RWPE1 (cell line): ENCODE data around the gene ZNF423.

ENCODE experiments used
- CTCF ChIA-PET: fragments of 350-600 bp; sonication (Branson Sonifier 250); formaldehyde crosslinking; extraction: SDS; loops from one replicate; lab custom pipeline; 2021; lab: Yijun Ruan, JAX
- POLR2A ChIA-PET: fragments of 400-600 bp; formaldehyde crosslinking; extraction: SDS; loops from one replicate; lab custom pipeline; 2020; ENCODE audit warnings: antibody characterized with exemption; ENCODE audit not compliant: low non-redundant PET; lab: Yijun Ruan, JAX
- DNase-seq: peaks from one replicate; pipeline ENCODE4 v3.0.0; 2012; ENCODE audit warnings: low spot score
- H3K27ac ChIP-seq: fragments of 450-650 bp; 2 replicates; pipeline ENCODE4 v1.5.1; 2017
- TF ChIP-seq, protein P1 (sequence below): fragments of 450-650 bp; conservative IDR thresholded peaks from 2 replicates; pipeline ENCODE4 v1.5.1; 2017; ENCODE audit warnings: low read depth, mild to moderate bottlenecking

Gene ZNF423

DNA sequence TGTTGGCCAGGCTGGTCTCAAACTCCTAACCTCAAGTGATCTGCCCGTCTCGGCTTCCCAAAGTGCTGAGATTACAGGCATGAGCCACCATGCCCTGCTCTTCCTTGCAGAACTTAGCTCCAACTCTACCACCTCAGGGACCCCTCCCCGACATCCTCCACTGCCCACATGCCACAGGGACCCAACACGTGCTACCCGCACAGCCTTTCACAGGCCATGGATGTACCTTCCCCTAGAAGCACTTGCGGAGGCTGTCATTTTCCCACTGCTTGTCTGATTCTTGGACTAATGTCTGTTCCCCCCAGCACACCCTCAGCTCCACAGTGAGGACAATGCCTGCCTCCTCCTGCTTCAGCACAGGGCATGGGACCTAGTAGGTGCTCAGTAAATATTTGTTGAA lies 147.4 kb downstream of the ZNF423 start:
- no peak overlapping the region for H3K27ac ChIP-seq
- TF ChIP-seq, protein P1, sequence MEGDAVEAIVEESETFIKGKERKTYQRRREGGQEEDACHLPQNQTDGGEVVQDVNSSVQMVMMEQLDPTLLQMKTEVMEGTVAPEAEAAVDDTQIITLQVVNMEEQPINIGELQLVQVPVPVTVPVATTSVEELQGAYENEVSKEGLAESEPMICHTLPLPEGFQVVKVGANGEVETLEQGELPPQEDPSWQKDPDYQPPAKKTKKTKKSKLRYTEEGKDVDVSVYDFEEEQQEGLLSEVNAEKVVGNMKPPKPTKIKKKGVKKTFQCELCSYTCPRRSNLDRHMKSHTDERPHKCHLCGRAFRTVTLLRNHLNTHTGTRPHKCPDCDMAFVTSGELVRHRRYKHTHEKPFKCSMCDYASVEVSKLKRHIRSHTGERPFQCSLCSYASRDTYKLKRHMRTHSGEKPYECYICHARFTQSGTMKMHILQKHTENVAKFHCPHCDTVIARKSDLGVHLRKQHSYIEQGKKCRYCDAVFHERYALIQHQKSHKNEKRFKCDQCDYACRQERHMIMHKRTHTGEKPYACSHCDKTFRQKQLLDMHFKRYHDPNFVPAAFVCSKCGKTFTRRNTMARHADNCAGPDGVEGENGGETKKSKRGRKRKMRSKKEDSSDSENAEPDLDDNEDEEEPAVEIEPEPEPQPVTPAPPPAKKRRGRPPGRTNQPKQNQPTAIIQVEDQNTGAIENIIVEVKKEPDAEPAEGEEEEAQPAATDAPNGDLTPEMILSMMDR = no peak
- POLR2A ChIA-PET = no interaction called here
- no peak for DNase-seq
- CTCF ChIA-PET = no interaction called here

DNA sequence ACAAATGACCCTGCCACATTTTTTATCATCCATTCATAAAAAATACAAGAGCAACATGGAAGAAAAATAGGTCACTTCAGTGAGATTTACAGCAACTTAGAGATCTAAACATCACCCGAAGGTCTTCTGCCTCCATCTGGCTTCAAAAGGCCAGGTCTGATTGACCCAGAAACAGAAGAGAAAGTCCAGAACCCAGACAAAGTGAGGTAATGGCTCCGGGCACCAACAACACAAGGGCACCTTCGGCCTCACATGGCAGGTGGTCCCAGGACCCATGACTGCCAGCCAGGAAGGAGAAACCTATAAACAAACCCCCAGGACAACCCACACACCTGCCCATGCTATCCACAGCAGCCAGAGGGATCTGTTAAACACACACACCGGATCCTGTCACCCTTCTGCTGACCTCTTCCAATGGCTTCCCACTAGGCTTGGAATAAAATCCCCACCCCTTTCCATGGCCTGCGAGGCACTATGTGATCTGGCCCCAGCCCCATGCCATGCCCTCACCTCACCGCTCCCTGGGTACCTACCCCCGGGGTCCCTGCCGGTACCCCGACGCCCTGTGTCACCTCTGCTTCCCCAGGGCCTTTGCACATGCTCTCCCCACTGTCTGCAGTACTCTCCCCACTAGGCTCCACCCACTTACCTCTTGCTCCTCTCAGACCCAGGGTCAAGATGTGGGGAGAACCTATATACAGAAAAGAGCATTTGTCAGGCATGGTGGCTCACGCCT lies 149.1 kb downstream of the ZNF423 start:
- ChIA-PET POLR2A (no interaction called here), CTCF (no interaction called here)
- DNase-seq = no peak
- H3K27ac ChIP-seq = no peak overlapping the region
- TF ChIP-seq, protein P1 = no peak

DNA sequence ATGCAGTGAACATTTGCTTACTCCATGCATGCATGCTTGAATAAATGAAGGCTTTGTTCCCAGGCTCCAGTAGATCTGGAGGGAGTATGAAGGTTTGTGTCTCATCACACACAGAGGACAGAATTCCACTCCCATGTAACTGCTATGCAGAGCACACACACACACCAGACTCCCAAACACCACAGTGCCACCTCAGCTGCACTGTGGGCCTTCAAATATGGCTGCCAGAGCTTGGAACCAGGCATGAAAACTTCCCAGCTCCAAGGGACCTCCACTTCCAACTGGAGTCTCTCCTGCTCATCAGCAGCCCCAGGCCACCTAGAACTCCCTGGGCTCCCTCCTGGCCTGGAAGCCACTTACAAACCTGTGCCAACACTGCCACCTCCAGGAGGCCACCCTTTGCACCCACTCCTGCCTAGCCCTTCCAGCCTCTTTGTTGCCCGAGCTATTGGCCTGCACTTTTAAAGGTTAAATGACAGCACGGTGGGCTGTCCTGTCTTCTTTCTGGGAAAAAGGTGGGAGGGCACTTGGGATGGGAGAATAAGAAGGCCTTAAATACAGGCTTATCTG lies 151.2 kb downstream of the ZNF423 start:
- H3K27ac ChIP-seq = no peak overlapping the region
- TF ChIP-seq, protein P1 = no peak
- DNase-seq = no peak
- ChIA-PET POLR2A (no interaction called here), CTCF (interaction anchor here (0.6 kb wide), 1 partner anchor 571 kb away, joined by 3 read pairs; no protein-coding TSS in a partner anchor)

DNA sequence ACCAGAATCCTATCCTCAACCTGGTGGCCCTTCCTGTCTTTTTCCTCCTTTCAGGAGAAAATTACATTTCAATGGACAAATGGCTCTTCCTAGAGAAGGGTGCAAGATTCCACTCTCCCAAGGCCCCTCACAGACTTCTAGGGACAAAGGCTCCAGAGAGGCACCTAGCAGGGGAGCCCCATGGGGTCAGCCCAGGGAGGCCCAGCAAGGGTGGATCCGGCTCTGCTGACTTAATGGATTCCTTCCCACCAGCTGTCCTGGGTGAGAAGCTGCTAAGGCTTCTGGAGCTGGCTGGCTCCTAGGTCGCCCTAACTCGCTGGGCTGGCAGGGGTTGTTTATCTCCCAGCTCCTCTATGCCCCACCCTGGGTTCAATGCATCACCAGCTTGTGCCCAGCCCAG lies 152.4 kb downstream of the ZNF423 start:
- H3K27ac ChIP-seq = no peak overlapping the region
- ChIA-PET POLR2A (no interaction called here), CTCF (no interaction called here)
- TF ChIP-seq, protein P1 = no peak
- no peak for DNase-seq

DNA sequence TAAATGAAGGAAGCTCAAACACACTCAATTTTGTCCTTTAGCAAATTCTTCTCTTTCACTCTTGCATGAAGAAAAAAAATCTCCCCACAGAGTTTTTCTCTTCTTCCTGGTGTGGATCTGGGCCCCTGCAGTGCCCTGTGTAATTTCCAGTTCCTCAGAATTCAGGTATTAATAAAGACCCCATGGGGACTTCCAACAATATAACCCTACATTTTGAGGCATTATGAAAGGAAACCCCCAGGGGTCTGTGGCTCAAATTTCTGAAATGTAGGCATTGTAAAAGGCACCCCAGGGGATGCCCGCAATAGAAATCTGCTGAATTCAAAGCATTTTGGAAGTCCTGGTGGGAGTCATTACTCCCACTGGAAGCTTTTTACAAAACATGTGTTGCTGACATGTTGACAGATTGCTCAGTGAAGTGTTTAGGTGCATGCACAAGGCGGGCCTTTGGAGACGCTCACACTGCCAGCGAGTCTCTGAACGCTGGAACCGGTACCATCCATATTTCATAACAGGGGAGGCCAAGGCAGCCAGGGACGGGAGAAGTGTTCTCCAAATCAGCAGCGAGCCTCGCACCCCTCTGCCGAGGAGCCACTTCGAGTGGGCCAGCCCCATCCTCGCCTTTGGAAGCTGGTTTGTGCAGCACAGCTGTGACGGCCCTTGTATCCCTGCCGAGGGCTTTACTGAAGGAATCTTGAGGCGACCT lies 154.0 kb downstream of the ZNF423 start:
- DNase-seq = no peak
- TF ChIP-seq, protein P1 = no peak
- ChIA-PET CTCF (no interaction called here), POLR2A (no interaction called here)
- H3K27ac ChIP-seq = no peak overlapping the region

DNA sequence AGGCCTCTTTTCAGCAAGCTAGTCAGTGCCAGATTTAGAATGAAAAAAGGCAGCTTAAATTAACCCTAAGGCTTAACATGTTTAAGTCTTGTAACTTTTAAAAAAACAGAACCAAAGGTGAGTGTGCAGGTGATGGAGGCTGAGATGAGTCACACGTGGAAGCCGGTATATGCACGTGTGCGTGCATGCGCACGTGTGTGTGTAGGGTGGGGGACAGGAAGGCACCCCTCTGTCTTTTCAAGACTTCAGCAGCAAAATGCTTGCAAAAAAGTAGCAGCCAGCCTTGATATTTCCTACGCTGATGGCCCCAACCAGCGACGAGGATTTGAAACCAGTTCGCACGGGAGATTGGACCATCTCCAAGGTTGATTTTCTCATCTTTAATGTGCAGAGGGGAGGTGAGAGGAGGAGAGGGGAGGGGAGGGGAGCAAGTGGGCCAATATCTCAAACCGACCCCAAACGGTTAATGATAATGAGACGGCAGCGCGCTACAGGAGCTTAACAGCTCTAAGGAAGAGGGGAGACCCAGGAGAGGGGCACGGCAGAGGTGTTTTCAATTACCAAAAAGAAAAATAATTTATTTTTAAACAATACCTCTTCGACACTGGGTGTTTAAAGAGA lies 154.7 kb downstream of the ZNF423 start:
- TF ChIP-seq, protein P1 = no peak
- no peak overlapping the region for H3K27ac ChIP-seq
- CTCF ChIA-PET = no interaction called here
- DNase-seq = no peak
- POLR2A ChIA-PET = no interaction called here
